Stimulated activated CD4-positive, alpha-beta T cell treated with anti-CD3 and anti-CD28 coated beads, Interleukin-12 subunit alpha, Interleukin-12 subunit beta, amount 100 ng/mL, for 24 hours (primary cell): Measurements from ENCODE around the gene MYO15A.
"Not testable (repeated sequence)": the region's sequence is repeated elsewhere in the genome, so short reads cannot be mapped to it uniquely, and the experiment has no call there.

ENCODE experiments used
- DNase-seq, 2 experiments: peaks; one replicate each; pipeline ENCODE4 v3.0.0-alpha.2; 2020; ENCODE audit warnings: low read depth in 2 of 2

The MYO15A gene

GRCh38 chr17:18185832-18186626, 77.5 kb downstream of the MYO15A start:
- no peak for DNase-seq

- DNase-seq, result no peak
Observed at GRCh38 chr17:18186627-18186982, 78.0 kb downstream of the MYO15A start.

- no peak for DNase-seq
Observed at GRCh38 chr17:18187226-18187625, 78.7 kb downstream of the MYO15A start.

DNA sequence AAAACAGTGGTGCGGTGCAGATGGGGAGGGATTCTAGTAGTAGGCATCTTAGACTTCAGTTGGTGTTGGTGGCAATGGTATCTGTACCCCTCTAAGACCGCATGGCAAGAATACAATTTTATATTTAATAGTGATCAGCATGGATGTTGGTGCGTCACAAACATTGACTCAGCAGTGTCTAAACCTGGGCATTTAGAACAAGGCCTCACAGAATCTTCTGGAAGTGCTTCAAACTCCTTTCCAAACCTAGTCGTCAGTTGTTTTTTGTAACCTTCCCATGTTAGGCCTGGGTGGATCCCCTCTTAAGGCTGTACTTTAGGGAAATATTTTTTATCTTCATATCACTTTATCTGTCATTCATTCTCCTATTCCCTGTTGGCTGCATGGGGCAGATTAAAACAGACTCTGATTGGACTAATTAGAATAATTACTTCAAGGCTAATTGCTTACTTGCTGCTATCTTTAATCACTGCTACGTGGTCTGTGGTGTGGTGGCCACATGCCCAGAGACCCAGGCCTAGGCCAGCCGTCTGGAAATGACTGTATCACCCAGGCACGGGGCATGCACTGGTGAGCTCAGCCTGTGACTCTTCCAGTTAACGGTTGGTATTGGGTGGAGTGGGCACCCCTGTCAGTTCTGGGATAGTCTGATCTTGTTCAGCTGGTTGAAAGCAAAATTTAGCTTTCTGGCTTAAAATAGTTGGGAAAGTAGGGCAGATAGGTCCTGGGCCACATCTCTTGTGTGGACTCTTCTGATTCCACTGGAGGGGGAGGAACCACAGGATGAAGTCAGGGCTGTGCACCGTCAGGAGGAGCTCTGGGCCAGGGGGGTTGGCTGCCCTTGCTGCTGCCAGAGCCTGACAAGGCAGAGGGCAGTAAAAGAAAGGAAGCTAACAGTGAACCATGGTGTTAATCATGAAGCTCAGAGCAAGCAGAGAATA, 79.5 kb downstream of the MYO15A start:
- DNase-seq, result no peak

DNA sequence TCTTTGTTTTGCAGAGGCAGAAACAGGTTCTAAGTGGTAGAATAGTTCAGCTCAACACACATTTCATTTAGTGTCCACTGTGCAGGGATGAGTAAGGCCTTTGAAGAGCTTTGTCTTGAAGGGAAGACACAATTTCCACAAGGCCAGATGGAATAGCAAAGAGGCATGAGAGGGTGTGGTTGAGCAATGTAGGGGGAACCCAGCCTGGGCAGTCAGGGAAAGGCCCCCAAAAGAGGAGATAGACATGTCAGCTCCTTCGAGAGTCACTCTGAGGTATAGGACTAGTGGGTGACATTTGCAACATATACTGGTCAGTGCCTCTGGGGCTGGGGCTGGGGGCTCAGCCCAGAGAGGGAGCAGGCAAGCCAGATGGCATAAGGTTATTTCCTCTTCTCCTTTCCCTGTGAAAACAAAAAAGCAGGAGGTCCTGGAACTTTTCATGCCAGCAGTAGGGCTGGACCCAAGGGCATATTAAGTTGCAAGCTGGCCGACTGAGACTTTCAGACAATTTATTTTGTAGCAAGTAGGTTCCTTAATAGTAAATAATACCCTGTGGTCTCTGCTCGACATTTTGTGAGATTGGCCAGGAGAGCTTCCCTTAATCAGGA, 82.2 kb downstream of the MYO15A start:
- no peak for DNase-seq

GRCh38 chr17:18191236-18191667, 82.7 kb downstream of the MYO15A start:
- DNase-seq, result no peak

GRCh38 chr17:18191967-18192366, 83.4 kb downstream of the MYO15A start:
- no peak for DNase-seq

DNA sequence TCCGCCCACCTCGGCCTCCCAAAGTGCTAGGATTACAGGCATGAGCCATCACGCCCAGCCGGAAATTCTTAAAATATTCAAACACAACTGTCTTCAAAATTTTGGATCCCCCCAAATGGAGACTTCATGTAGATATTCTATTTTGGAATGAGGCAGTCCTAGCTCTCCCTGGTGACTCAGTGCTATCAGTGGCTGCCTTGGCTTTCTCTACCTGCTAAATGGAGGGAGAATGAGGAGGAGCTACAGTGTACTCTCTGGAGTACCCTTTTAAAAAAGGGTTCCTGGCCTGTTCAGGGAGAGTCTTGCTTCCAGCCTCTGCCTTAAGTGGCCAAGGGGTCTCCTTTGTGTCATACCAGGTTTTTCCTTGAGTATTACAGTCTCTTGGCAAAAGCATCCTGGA, 85.8 kb downstream of the MYO15A start:
- DNase-seq, result no peak

DNA sequence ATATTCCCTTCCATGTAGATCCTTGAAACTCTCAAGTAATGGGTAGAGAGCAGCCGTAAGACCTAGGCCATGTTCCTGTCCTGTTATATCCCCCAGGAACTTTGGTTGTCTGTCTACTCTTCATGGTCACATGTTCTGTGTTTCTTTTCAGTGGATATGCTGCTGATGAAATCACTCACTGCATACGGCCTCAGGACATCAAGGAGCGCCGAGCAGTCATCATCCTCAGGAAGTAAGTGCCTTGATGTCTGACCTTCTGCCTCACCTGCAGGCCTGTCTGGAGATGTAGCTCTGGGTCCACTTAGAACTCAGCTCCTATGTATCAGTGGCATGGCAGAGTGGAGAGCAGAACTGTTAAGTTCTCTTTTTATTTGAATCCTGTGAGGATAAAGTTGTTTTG, 86.2 kb downstream of the MYO15A start:
- no peak for DNase-seq

DNA sequence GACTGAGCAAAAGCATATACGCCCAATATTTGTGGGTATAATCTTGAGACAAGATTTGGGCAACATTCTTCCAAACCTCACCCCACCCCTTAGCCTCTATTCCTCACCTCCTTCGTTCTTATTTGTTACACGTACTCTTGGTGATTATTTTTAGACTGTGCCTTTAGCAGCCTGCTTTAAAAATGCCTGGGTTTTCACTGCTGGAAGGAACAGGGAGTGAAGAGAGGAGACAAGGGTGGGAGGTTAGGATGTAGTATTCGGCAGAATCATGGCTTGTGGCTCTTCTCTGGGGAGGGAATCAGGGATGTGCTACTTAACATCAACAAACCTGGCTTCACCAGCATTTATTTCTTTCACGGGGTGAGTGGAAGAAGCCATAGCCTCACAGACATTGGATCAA, 86.7 kb downstream of the MYO15A start:
- no peak for DNase-seq

GRCh38 chr17:18197535-18198194, 89.1 kb downstream of the MYO15A start:
- DNase-seq, result no peak

GRCh38 chr17:18198530-18198929, 90.0 kb downstream of the MYO15A start:
- no peak for DNase-seq

DNA sequence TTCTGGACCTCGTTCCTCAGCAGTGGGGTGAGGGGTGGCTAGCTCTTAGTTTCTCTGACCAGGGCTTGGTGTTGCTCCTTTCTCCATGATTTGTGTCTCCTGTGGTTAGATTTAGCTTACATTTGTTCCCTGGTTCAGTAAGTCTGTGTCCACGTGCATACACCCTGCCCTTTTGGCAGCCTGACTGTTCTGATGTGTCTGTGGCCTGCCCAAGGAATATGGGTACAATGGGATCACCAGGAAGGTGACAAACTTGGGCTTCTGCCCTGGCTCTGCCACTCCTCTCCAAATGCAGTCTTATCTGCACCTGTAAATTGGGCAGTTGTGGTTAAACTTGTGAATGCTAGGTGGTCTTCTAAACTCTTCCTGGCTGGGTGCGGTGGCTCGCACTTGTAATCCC, 92.6 kb downstream of the MYO15A start:
- no peak for DNase-seq

DNA sequence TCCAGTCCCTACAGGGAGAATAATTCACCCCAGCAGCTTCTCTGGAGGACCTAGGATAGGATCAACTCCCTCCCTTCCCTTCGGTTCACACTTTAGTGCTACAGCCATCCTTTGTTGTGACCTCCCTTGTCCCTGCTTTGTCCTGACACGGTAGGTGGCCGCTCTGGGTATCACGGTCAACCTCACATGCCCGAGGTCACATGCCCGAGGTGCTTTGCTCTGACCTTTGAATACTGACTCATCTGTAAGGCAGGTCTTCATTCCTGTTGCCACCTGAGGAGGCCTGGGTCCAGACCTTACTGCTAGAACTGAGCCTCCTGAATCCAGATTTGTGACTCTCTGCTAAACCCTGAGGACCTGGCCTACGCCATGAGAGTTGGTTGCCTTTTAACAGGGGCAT, 94.8 kb downstream of the MYO15A start:
- DNase-seq, result no peak

DNA sequence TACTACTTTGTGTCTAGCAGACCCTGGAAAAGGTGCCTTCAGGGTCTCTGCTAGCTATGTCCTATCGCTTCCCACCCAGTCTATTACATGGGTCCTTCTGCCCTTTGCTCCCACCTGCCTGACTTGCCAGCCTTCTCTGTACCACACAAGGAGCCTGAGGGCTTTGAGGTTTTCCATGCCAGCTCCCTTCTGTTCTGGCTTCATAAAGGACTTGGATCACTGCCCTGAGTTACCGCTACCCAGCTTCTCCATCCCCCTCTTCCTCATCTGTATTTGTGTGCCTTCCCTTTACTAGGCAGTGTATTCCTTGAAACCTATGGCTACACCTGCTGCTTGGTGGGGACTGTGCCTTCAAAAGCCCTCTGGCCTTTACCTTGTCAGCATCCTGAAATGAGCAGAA, 97.3 kb downstream of the MYO15A start:
- DNase-seq, result no peak

GRCh38 chr17:18206962-18207361, 98.4 kb downstream of the MYO15A start:
- no peak for DNase-seq

GRCh38 chr17:18208092-18208491, 99.5 kb downstream of the MYO15A start:
- DNase-seq, result no peak

- DNase-seq, result no peak
Observed at GRCh38 chr17:18213666-18214270, 105.2 kb downstream of the MYO15A start.

- not testable (repeated sequence) for DNase-seq
Observed at GRCh38 chr17:18216906-18217305, 108.3 kb downstream of the MYO15A start.

DNA sequence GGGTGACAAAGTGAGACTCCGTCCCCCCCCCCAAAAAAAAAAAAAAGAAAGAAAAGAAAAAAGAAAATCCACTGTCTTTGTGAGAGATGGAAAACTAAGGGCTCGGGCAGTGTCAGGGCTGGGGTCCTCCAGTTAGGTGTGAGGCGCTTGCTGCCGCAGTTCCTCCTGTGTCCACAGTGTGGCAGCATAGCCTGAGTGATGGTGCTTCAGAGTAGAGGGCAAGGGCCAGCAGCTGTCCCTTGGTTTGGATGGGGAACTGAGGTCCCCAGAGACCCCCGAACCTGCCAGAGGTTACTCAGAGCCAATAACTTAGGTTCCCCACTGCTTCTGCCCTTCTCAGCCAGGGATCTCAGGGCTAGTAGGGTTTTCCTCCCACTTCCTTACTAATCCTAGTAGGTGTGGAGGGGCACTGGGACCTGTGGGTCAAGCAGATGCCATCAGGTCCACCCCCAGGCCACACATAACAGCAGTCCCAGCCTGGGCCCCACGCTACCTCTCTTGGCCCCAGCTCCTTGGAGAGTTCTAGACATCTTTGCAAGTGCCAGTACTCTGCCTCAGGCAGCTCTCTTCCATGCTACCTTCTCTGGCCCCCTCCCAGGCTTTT, 109.0 kb downstream of the MYO15A start:
- peak; percentile 52 to 78 for DNase-seq
